EH (cell line): ENCODE measurements around the gene STARD10.
"Not testable (repeated sequence)": the region's sequence is repeated elsewhere in the genome, so short reads cannot be mapped to it uniquely, and the experiment has no call there.

ENCODE experiments used
- DNase-seq: peaks from one replicate; pipeline ENCODE4 v3.0.0-alpha.2; 2015; ENCODE audit warnings: low read depth

Gene STARD10

GRCh38 chr11:72793425-72794367 is at the start of gene STARD10:
Gene STARD10 (minus strand): TSS chr11:72794047. CDS start chr11:72781181, 12,866 bp downstream.
- peak; percentile 95 for DNase-seq

GRCh38 chr11:72842653-72843330 is 48.9 kb upstream of the STARD10 start:
- no peak for DNase-seq

GRCh38 chr11:72842126-72842525 is 48.3 kb upstream of the STARD10 start:
- DNase-seq: no peak

- DNase-seq: no peak
These were observed 47.5 kb upstream of the STARD10 start for GRCh38 chr11:72841397-72841796.

GRCh38 chr11:72840780-72841179 is 46.9 kb upstream of the STARD10 start:
- DNase-seq: peak; percentile 86

- no peak for DNase-seq
These were observed 45.0 kb upstream of the STARD10 start for GRCh38 chr11:72838691-72839305.

GRCh38 chr11:72836111-72836510 is 42.3 kb upstream of the STARD10 start:
- no peak for DNase-seq

GRCh38 chr11:72834905-72835304 is 41.1 kb upstream of the STARD10 start:
- DNase-seq: no peak

GRCh38 chr11:72833811-72834493 is 40.1 kb upstream of the STARD10 start:
- no peak for DNase-seq

- DNase-seq: no peak
These were observed 39.4 kb upstream of the STARD10 start for GRCh38 chr11:72833083-72833733.

GRCh38 chr11:72832301-72833082 is 38.6 kb upstream of the STARD10 start:
- no peak for DNase-seq

GRCh38 chr11:72831521-72832300 is 37.9 kb upstream of the STARD10 start:
- peak; percentile 84 for DNase-seq

GRCh38 chr11:72829884-72830533 is 36.2 kb upstream of the STARD10 start:
- no peak for DNase-seq

GRCh38 chr11:72829178-72829577 is 35.3 kb upstream of the STARD10 start:
- DNase-seq: no peak

GRCh38 chr11:72828692-72829101 is 34.9 kb upstream of the STARD10 start:
- DNase-seq: no peak

GRCh38 chr11:72828081-72828567 is 34.3 kb upstream of the STARD10 start:
- DNase-seq: peak; percentile 44

GRCh38 chr11:72827656-72828055 is 33.8 kb upstream of the STARD10 start:
- DNase-seq: not testable (repeated sequence)

- DNase-seq: no peak
These were observed 33.2 kb upstream of the STARD10 start for GRCh38 chr11:72826942-72827480.
